Measurements from ENCODE around the gene TBX1.
"Not testable (repeated sequence)": the region's sequence is repeated elsewhere in the genome, so short reads cannot be mapped to it uniquely, and the experiment has no call there.

TBX1 gene

DNA sequence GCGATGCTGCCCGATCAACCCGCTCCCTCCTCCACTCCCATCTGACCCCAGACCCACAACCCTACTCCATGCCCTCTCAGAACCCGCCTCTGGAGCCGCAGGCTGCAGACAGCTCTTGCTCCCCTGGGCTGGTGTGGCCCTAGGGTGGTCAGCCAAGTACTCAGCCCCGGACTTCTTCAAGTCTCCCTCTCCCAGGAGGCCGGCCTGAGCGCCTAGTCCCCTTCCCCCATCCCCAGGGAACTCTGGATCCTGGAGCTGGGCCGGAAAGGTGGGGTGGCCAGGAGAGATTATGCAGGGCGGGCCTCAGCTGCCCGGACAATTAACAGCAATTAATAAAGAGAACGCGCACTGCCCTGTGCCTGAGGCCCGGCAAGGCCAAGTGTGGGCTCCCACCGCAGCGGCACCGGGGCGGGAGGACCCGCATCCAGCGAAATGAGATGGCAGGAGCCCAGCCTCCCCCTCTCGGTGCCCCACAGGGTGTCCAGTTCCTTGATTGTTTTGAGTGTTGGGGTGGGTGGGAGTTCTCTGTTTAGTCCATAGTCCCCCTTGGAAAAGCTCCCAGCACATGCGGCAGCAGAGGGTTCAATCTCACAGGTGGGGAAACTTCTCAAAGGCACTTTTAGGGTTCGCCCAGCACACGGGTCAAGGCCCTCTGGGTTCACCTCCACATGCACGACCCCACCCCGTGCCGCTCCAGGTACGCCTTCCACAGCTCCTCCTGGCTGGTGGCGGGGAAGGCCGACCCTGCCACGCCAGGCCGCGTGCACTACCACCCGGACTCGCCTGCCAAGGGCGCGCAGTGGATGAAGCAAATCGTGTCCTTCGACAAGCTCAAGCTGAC lies 3.1 kb downstream of the TBX1 start:
- no peak for DNase-seq (ENCODE audit: extremely low read depth in 1 of 2, low read depth in 1 of 2)

DNA sequence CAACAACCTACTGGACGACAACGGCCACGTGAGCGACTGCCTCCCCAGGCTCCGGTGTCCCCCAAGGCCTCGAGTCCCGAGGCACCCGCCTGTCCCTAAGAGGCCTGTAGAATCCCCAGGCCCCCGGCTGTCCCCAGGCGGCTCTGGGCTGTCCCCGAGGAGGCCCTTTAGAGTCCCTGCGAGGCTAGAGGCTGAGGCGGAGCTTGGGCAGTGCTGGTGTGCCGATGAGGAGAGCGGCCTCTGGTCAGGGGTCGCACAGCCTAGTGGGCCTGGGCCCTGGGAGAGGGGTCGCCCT lies 3.7 kb downstream of the TBX1 start:
- DNase-seq (ENCODE audit: extremely low read depth in 1 of 2, low read depth in 1 of 2) = no peak

- DNase-seq (ENCODE audit: extremely low read depth in 1 of 2, low read depth in 1 of 2) = no peak
Observed at GRCh38 chr22:19764636-19765476, 4.3 kb downstream of the TBX1 start.

DNA sequence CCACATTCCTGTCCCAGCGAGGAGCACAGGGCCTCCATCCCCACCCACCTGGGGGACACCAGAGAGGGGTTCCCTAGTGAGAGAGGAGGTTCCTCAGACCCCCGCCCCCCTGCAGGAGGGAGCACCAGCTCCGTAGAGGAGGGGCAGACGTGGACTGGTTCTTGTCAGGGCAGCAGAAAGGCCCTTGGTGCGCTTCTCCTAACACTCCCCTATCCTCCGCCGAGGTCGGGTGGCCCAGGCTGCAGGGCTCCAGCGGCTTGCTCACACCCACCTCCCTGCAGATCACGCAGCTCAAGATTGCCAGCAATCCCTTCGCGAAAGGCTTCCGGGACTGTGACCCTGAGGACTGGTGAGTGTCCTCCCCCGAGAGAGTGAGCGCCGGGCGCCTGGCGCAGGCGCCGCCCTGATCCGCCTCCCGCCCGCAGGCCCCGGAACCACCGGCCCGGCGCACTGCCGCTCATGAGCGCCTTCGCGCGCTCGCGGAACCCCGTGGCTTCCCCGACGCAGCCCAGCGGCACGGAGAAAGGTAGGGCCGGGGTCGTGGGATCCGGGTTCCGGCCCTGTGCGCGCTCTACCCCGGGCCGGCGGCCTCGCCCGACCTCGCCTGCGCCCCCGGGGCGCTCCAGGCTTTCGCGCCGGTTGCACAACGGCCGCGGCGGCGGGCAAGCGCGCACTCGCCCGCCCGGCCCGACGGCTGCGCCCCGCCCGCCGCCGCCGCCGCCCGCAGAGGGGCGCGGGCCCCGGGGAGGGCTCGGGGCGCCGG lies 5.1 kb downstream of the TBX1 start:
- DNase-seq (ENCODE audit: extremely low read depth in 1 of 2, low read depth in 1 of 2) = no peak

GRCh38 chr22:19766240-19766510 lies 5.6 kb downstream of the TBX1 start:
- no peak for DNase-seq (ENCODE audit: extremely low read depth in 1 of 2, low read depth in 1 of 2)

GRCh38 chr22:19766511-19767426 lies 6.2 kb downstream of the TBX1 start:
- DNase-seq (ENCODE audit: extremely low read depth in 1 of 2, low read depth in 1 of 2) = peak in 1 of 2 donors; percentile 32

DNA sequence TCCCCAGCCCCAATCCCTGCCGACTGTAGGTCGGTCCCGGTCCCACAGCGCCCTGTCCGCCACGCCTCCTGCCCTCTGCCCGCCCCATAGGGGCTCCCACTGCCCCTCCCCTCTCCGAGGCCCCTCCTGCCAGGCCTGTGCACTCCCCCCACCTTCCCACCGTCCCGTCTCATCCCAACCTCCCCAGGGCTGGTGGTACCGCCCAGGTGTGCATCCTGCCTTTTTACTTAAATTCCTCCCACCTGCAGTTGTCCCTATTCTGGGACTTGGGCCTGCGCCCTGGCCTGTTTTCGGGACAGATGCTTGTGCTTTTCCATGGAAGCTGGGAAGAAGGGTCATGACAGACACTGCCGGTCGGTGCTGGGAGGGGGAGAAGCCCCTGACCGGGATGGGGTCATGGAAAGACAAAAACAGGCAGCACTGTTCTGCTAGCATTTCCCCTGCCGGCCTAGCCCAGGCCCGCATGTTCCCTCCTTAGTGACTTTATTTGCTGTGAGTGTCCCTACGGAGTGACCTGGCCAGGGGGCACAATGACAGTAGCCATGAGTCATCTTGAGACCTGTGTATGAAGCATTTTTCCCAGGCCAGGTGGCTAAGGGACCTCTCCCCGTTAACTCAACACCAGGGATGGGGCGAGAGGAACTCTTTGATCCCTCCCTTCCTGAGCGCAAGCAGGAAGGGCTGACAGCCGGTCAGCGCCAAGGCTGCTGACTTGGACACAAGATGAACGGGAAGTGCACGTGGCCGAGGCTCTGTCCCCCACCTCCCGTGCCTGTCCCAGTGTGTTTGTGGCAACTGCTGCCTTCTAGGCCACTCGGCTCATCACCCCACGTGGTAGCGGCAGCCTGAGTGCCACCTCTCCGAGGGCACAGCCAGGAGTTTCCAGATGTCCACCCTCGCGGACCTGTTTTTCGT lies 7.1 kb downstream of the TBX1 start:
- no peak for DNase-seq (ENCODE audit: extremely low read depth in 1 of 2, low read depth in 1 of 2)

- DNase-seq (ENCODE audit: extremely low read depth in 1 of 2, low read depth in 1 of 2) = no peak
Observed at GRCh38 chr22:19769393-19769715, 8.8 kb downstream of the TBX1 start.

DNA sequence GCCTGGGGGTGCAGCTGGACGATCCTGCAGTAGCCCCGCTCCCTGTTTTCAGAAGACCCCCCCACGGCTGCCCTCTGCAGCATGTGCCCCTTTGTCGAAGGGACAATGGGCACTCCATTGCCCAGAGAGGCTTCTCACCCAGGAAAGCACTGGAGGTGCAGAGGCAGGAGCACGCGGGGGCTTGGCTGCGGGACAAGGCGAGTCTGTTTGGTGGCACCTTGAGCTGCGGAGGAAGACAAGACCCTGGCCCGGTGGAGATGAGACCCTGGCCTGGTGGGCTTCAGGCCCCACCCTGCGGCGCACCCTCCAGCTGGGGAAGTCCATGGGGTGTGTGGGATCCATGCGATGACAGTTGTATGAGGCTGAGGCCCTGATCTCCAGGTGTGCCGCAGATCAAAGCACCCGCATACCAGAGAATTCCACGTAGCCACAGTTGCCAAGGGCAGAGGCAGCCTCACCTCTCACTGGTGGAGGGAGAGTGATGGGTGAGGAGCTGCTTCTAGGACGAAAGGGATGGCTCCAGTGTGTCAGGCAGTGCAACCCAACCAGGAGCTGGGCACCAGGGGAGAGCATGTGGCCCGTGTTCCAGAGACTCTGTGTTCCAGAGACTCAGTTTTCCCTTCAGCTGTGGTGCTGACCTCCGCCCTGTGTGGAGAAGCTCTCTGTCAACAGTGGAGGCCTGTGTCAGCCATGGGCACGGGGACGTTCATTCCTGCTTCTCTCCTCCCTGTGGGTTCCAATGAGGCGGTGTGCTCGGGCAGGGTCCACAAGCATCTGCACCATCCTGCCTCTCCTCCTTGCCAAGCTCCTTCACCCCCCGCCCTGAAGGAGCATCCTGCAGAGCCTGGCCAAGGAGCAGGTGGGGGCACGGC lies 10.0 kb downstream of the TBX1 start:
- no peak for DNase-seq (ENCODE audit: extremely low read depth in 1 of 2, low read depth in 1 of 2)

DNA sequence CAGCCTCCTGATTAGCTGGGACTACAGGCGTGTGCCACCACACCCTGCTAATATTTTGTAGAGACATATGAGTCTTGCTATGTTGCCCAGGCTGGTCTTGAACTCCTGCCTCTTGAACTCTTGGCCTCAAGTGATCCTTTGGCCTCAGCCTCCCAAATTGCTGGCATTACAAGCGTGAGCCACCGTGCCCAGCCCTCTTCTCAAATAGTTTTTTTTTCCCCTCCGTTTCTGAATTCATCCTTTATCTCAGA lies 11.8 kb downstream of the TBX1 start:
- DNase-seq (ENCODE audit: extremely low read depth in 1 of 2, low read depth in 1 of 2) = no peak

DNA sequence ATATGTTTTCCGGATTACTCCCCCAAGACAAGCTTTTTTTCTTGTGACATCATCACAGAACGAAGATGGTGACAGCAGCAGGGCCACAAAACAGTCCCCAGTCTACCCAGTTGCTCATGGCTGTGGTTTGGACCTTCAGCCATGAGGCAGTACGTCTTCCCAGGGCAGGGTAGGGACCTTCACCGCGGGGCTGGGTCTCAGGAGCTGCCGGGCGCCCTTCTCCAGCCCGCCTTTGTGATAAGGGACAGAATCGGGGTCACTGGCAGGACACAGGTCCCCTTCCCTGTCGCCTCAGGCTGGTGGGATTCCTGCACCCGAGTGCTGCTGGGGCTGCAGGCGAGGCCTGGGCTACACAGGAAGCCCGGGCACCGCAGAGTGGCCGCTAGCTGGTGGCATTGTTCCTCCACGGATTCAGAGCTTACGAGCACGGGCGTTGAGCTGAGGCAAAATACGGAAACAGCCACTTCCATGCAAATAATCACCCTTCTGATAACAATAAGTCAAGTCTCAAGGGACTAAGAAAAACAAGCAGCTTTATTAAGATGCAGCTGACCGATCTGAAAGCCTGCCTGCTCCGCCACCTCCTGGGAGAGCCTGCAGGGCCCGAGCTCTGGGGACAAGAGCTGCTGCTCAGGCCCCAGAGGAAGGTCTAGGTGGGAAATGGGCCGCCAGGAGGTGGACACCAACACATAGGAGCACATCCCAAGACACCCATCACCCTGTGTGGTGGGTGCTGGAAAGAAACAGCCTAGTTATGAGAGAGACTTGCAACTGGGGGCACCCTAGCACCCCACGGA lies 12.3 kb downstream of the TBX1 start:
- no peak for DNase-seq (ENCODE audit: extremely low read depth in 1 of 2, low read depth in 1 of 2)

DNA sequence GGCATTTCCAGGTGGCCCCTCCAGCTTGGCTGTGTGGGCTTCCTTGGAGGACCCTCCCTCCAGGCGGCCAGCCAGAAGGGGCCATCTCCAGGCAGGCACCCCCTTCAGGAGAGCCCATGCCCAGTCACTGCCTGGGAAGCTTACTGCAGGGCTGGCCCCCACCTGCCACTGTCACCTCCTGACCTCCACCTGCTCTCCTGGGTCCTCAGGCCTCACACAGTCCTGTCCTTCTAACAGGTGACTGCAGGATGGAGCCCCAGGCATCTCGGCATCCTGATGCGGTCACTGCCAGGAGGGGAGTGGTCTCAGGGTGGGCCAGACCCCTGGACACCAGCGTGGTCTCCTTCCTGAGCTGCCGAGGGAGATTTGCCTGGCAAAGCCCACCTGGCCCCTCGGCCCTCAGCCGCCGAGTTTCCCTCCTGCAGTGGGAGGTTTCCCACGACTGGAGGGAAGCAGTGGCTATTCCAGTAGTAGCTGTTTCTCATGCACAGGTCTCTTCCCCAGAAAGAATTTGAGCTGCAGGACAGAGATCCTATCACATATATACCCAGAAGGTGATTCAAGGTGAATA lies 13.0 kb downstream of the TBX1 start:
- no peak for DNase-seq (ENCODE audit: extremely low read depth in 1 of 2, low read depth in 1 of 2)

DNA sequence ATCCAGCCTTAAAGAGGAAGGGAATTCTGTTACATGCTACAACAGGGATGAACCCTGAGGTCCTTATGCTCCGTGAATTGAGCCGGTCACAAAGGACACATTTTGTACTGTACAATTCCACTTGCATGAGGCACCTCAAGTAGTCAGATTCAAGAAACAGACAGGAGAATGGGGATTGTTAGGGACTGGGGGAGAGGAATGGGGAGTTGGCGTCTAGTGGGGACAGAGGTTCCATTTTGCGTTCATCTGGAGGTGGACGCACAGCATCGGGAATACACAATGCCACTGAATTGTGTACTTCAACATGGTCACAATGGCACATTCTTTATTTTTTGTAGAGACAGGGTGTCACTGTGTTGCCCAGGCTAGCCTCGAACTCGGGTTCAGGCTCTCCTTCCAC lies 14.1 kb downstream of the TBX1 start:
- DNase-seq (ENCODE audit: extremely low read depth in 1 of 2, low read depth in 1 of 2) = no peak

DNA sequence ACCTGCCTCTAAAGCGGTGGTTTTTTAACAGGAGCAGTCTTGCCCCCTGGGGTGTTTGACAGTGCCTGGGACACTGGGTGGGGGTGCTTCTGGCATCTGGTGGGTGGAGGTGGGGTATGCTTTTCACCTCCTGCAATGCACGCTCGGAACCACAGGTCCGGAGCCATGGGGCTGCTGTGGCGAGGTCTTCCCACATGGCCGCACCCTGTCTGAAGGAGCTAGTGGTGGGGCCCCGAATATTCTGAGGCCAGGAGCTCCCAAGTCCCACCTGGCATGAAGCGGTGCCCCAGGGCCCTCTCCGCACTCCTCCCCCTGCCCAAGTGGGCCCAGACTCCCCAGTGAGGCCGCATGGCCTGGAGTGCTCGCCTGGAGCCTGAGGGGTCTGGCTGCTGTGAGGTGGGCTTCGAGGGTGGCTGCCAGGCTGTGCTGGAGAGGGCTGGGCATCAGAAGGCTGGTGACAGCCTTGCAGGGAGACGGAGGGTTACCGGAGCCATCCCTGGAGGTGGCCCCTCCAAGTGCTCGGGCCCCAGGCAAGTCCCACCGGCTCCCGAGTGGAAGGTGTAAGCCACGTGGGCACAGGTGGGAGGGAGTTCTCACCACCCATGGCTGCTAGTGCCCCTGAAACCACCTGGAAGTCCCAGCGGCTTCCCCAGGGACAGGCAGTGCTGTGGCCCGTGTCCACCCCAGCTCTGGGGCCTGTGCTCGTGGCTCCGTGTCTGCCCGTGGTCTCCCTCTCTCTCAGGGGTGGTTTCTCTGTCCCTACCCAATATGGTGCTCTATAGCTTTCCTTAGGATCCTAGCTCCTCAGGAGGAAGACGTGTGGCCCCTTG lies 15.1 kb downstream of the TBX1 start:
- DNase-seq (ENCODE audit: extremely low read depth in 1 of 2, low read depth in 1 of 2) = no peak

DNA sequence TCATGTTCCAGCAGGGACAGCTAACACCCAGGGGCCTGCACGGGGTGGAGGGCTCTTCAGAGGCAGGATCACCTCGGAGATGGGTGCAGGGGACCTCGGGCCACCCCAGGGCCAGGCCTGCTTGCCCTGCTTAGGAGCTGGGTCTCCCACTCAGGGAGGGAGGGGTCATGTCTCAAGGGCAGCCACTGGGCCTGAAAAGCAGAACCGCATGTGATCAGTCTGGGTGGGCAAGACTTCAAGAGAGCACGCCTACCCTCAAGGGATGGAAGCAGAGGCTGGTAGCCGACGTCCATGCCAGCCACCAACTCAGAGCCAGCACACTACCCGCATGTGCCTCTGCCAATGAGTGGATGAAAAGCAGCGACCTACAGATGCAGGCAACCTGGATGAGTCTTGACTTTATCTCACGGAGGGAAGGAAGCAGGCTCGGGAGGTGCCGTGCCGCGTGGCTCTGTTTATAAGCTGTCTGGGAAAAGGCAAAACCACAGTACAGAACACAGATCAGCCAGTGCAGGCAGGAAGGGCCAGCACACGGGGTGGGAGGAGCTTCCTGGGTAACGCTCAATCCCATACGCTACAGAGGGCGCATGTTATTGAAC lies 16.0 kb downstream of the TBX1 start:
- DNase-seq (ENCODE audit: extremely low read depth in 1 of 2, low read depth in 1 of 2) = no peak

- not testable (repeated sequence) for DNase-seq (ENCODE audit: extremely low read depth in 1 of 2, low read depth in 1 of 2)
Observed at GRCh38 chr22:19777192-19777591, 16.6 kb downstream of the TBX1 start.

DNA sequence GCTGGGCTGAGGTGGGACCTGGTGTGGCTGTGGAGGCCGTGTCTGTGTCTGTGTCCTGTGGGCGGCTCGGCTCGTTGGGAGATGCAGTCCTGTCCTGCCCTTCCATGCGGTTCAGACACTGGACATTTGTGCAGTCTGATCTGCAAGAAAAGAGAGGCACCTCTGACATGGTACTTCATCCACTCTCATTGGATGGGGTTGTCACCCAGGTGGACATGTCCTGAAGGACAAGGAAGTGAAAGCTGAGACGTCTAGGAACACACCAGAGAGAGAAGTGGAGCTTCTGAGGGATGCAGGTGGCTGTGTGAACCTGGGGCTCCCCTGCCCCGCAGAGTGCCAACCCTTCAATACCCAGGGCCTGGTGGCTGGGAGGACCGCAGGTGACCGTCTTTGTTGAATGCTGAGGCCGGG lies 18.4 kb downstream of the TBX1 start:
- no peak for DNase-seq (ENCODE audit: extremely low read depth in 1 of 2, low read depth in 1 of 2)

Measured in activated CD8-positive, alpha-beta memory T cell treated with anti-CD3 and anti-CD28 coated beads for 1 hour (primary cell).